ENCODE results near the gene RARA.

Gene RARA

GRCh38 chr17:40309031-40309948 lies at the start of gene RARA:
TSS of gene RARA (plus strand) at chr17:40309180. CDS start at chr17:40331219, 22,039 bp downstream.
- DNase-seq, result peak; percentile 75

GRCh38 chr17:40259505-40259904 lies 49.5 kb upstream of the RARA start:
- DNase-seq, result no peak

DNA sequence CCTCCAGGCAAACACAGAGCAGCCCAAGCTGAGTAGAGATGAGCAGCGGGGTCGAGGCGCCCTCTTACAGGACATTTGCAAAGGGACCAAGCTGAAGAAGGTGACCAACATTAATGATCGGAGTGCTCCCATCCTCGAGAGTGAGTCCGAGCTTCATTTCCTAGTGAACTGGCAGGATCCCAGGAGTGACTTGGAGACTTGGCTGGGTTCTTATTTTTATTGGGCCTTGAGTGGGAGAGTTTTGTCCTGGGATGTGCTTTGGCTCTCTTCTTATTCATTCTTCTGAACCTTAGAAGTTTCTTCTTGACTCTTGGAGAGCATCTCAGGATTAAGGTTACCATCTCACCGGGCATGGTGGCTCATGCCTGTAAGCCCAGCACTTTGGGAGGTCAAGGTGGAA lies 48.5 kb upstream of the RARA start:
- DNase-seq, result no peak

DNA sequence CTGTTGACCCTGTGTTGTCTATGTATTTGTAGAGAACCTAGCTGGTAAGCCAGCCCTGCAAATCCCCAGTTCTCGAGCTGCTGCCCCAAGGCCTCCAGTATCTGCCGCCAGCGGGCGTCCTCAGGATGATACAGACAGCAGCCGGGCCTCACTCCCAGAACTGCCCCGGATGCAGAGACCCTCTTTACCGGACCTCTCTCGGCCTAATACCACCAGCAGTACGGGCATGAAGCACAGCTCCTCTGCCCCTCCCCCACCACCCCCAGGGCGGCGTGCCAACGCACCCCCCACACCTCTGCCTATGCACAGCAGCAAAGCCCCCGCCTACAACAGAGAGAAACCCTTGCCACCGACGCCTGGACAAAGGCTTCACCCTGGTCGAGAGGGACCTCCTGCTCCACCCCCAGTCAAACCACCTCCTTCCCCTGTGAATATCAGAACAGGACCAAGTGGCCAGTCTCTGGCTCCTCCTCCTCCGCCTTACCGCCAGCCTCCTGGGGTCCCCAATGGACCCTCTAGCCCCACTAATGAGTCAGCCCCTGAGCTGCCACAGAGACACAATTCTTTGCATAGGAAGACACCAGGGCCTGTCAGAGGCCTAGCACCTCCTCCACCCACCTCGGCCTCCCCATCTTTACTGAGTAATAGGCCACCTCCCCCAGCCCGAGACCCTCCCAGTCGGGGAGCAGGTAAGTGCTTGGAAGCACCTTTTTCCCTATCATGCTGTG lies 44.4 kb upstream of the RARA start:
- DNase-seq, result no peak

DNA sequence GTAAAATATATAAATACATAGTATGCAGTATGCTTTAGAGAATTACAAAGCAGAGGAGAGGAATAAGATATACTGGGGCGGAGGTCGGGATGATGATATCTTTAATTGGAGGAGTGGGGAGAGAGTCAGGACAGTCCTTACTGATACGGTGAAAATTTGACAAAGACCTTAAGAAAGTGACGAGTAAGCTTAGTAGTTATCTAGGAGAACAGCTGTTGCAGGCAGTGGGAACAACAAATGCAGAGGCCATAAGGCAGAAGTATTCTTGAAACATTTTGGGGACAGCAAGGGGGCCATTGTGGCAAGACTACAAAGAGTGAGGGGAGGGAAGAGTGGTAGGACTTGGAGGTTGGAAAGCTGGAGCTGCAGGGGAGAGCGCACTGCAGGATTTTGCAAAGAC lies 43.6 kb upstream of the RARA start:
- no peak for DNase-seq

DNA sequence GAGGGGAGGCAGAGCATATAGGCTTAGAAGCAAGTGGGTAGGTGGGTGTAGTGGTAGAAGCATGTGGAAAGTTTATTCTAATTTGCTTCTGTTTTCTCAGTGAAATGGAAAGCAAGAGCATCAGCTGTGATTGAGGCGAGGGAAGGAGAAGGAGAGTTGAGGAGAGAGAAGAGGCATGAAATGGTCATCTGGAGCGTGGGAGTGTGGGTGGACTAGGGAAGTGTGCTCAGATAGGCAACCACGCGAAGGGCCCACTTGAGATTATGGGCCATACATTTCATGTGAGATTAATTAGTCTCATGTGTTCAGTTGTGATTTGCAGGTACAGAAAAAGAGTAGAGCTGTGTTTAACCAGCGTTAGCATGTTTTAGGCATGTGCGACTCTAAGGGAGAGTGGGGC lies 42.1 kb upstream of the RARA start:
- DNase-seq, result no peak

DNA sequence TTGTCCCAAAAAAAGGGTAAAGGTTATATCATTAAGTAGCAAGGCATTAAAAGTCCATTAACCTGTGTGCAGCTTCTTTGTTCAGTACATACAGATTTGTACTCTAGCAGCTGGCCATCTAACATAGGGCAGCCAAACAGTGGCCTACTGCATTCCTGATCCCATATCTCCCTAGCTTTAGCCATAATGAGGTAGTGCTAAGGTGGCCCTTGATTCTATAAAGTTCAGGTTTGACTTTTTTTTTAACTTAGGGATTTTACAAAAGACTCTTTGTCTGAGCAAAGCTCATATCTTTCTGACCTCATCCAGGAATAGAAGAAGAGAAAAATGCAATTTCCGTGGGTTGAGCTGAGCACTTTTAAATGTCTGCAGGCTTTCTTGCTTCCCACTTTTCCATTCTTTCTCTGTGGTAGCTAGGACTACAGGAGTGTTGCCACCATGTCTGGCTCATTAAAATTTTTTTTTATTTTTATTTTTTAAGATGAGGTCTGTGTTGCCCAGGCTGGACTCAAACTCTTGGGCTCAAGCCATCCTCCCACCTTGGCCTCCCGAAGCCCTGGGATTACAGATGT lies 40.8 kb upstream of the RARA start:
- DNase-seq, result no peak

- DNase-seq, result no peak
Observed at GRCh38 chr17:40278414-40278813, 30.6 kb upstream of the RARA start.

GRCh38 chr17:40279402-40279801 lies 29.6 kb upstream of the RARA start:
- no peak for DNase-seq

- DNase-seq, result no peak
Observed at GRCh38 chr17:40281663-40282062, 27.3 kb upstream of the RARA start.

GRCh38 chr17:40283662-40284061 lies 25.3 kb upstream of the RARA start:
- DNase-seq, result no peak

- DNase-seq, result no peak
Observed at GRCh38 chr17:40284085-40284713, 24.8 kb upstream of the RARA start.

DNA sequence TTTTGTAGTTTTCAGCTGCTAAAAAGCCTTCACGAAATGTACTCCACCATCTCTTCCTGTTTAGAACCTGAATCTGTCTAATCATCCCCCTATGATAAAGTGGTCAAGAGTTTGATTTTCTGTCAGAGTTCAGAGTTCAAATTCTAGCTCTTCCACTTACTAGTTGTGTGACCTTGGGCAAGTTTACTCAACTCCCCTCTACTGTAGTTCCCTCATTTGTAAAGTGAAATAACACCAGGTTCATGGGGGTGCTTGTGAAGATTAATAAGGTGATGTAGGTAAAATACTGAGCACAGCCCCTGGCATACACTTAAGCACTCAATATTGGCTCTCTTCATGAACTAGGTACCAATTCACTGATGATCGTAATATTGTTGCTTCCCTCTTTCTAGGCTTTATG lies 22.5 kb upstream of the RARA start:
- DNase-seq, result no peak

GRCh38 chr17:40287159-40287493 lies 21.9 kb upstream of the RARA start:
- DNase-seq, result no peak

DNA sequence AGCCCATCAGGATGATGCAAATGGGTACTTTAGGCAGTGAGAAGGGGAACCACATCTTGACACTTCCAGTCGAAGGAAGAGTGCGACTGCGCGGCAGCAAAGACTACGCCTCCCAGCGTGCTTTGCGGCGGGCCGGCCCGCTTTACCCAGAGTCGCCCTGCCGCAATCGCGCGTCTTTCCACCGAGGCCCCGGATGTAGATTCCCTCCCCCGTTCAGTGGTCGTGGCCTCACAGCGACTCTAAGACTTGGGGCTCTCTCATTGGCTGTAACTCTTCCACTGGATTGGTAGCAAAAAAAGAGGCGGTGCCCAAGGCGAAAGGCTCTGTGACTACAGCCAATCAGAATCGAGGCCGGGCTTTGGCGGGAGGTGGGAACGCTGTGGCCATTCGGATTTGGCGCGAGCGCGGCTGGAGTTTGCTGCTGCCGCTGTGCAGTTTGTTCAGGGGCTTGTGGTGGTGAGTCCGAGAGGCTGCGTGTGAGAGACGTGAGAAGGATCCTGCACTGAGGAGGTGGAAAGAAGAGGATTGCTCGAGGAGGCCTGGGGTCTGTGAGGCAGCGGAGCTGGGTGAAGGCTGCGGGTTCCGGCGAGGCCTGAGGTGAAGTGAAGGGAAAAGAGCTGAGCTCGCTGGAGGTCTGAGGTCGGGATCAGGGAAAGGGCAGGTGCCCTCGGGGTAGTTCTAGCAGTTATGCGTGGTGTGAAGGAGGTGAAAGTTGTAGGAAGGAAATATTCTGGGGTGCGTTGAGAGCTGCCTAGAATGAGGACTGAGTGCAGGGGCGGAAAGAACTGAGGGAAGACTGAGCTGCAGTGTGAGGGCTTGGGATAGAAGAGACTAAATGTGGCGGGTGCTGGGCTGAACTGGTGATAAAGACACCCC lies 21.2 kb upstream of the RARA start, which contains the start of gene CDC6:
CDC6 (plus strand) TSS at position 386 of the 876 bp plus-strand sequence. CDS start 1,542 bp downstream, outside the sequence.
- peak; percentile 97 for DNase-seq

DNA sequence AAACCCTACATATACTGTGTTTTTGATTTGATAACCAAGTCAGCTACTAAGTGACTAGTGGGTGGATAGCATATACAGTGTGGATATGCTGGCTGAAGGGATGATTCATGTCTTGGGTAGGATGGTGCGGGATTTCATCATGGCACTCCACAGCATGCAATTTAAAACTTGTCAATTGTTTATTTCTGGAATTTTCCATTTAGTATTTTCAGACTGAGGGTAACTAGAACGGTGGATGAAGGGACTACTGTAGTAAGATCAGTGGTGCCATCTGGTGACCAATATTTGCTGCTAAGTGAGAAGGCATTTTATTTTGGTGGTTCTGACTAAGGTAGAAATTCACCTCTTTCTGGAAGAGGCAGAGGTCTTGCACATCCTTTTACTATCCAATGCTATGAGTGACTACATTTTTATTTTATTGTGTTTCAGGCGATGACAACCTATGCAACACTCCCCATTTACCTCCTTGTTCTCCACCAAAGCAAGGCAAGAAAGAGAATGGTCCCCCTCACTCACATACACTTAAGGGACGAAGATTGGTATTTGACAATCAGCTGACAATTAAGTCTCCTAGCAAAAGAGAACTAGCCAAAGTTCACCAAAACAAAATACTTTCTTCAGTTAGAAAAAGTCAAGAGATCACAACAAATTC lies 18.2 kb upstream of the RARA start:
- DNase-seq, result no peak

DNA sequence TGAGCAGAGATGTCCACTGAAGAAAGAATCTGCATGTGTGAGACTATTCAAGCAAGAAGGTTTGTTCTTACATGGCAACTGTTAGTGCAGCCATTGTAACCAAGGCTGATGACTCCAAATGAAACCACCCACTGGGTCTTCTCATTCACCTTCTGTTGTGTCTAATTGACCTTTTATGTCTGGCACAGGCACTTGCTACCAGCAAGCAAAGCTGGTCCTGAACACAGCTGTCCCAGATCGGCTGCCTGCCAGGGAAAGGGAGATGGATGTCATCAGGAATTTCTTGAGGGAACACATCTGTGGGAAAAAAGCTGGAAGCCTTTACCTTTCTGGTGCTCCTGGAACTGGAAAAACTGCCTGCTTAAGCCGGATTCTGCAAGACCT lies 17.7 kb upstream of the RARA start:
- no peak for DNase-seq

GRCh38 chr17:40293363-40293762 lies 15.6 kb upstream of the RARA start:
- no peak for DNase-seq

DNA sequence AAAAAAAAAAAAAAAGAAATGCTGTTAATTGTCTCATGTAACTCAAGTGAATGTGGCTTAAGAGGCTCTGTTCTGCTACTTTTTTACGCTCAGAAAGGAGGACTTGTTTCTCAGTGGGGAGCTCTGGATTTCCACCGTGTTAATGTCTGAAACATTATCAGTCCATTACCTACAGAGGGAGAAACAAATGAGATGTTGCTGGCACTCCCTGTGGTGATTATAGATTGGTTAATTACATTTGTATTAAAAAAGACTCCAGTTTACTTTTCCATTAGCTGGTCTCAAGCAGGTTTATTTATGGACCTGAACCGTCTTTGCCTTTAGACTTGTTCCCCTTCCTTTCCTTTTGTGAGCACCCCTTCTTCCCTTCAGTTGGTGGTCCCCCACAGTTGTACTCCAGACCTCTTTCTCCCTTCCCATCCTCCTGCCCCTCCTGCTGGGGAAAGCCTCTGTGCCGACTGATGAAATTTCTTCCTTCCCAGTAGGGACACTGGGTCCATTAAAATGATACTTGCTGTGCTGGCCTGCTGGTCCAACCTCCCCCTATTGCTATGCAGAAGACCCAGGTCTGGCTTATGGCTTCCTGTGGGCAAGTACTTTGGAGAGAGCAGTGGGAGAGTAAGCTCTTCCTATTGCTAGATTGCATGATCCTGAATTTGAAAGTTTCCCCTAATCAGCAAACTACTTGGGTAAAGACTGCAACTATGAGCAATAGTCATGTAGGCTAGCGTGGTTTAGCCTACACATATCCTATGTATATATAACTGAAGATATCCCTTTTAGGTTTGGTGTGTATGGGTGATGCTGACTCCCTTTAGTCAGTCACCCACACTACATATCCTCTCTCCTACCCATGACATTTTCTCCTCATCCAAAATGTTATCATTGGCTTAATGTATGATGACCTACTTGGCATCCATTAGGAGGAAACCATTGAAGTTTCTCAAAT lies 13.2 kb upstream of the RARA start:
- DNase-seq, result no peak

GRCh38 chr17:40297511-40297910 lies 11.5 kb upstream of the RARA start:
- no peak for DNase-seq

DNA sequence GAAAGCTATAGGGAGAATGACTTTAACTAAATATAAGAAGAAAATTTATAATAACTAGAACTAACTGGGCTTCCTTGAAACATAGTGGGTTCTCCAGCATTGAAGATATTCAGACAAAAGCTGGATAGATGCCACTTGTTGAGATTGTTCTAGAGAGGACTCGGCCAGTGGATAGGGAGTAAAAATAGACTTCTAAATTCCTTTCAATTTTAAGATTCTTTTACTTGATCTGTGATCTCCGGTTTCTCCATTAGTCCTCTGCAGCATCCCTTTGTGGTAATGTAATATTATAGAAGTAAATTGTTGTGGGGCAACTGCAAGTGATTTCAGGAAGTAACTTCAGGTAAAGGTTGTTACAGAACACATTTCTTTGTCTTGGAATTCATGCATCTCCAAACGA lies 10.3 kb upstream of the RARA start:
- DNase-seq, result no peak

Measured in activated CD8-positive, alpha-beta memory T cell treated with anti-CD3 and anti-CD28 coated beads for 24 hours (primary cell).